ENCODE data around the gene IQSEC1.
"Not testable (repeated sequence)": the region's sequence is repeated elsewhere in the genome, so short reads cannot be mapped to it uniquely, and the experiment has no call there.

IQSEC1 gene

DNA sequence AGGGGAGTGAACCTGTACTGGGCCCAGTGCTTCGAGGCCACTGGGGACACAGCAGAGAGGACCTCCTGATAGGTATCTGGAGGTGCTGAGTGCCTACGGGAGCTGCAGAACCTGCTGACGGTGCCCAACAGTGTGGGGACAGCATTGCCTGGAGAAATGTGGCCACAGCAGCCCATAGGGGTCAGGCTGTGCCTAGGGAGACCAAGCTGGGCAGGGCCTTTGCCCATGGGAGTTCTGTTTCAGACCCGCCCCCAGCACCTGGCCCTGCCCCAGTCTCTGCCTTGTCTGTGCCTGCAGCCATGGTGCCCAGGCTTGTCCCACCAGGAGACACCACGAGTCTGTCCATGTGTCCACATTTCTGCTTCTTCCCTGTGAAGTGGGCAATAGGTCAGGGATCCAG, 216.6 kb downstream of the IQSEC1 start:
- no peak for DNase-seq

DNA sequence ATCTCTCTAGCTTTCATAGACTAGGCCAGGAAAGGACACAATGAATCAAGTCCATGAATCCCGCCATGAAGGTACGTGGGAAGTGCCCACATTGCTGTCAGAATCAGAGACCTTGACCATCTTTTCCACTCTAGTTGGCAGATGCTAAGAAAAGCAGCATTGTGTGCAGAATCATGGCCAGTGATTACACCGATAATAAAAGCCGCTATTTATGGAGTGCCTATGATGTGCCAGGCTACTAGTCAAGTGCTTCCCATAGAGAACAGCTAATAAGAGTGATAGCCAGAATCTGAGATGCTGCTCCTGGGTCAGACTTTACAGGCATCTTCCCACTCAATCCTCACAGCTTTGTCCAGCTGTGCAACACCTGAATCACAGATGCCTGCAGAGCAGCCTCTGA, 218.7 kb downstream of the IQSEC1 start:
- DNase-seq: no peak

DNA sequence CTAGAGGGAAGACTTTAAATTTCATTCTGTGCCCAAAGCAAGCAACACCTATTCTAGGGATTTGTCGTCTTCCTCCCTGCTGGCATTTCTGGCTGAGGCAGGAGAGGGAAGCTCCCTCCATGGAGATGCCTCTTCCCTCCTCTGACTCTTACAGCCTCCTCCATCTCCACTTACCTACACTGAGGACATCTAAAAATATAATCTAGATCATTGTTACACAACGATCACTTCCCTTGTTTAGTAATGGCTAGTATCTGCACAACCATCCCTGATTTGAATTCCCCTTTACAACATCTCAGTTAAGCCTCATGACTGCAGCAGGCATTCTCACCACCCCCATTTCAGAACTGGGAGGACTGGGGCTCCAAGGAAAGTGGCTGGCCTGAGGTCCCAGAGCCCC, 219.4 kb downstream of the IQSEC1 start:
- not testable (repeated sequence) for DNase-seq

DNA sequence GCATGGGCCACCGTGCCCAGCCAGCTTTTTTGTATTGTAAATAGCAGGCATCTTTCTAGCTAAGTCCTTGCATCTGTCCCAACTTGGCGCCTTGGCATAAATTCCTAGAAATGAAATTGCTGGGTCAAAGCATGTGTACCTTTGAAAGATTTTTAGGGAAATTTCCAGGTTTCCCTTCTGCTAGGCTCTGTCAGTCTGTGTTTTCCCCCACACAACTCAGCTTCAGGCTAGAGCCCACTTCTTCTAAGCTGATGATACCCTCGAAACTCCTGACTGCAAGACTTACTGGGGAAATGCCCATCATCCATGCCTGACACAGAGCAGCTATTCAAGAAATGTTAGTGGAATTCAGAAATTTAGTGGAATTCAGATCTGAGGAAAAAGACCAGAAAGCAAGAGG, 221.0 kb downstream of the IQSEC1 start:
- no peak for DNase-seq

All from CD4-positive, alpha-beta T cell treated with Interleukin-10 for 1 hour (primary cell).